Large intestine (tissue), 3 donors: ENCODE measurements around the gene MB21D2. TPM values are rescaled to one million over a fixed set of nuclear protein-coding genes. Genes with fewer than 3 reads are reported as not detected.
A peak's percentile ranks its signal among the peaks of the same experiment; 100 is the strongest.

Source experiments
- DNase-seq, 2 donors: peaks; one replicate each; pipeline versions ENCODE4 v3.0.0 to v3.0.0-alpha.2; 2013
- H3K27ac ChIP-seq: one replicate; pipeline ENCODE4 v1.5.1; 2013; ENCODE audit warnings: low read length
- H3K27me3 ChIP-seq: 2 replicates; pipeline ENCODE4 v1.6.1; 2013; ENCODE audit warnings: low read length; ENCODE audit not compliant: control insufficient read depth, insufficient read depth
- H3K36me3 ChIP-seq: 2 replicates; pipeline ENCODE4 v1.6.1; 2013; ENCODE audit warnings: low read length; ENCODE audit not compliant: control insufficient read depth, insufficient read depth
- H3K4me1 ChIP-seq: one replicate; pipeline ENCODE4 v1.6.1; 2013; ENCODE audit warnings: low read length; ENCODE audit not compliant: control insufficient read depth, insufficient read depth
- H3K4me3 ChIP-seq: one replicate; pipeline ENCODE4 v1.5.1; 2013; ENCODE audit warnings: low read length
- H3K9me3 ChIP-seq: one replicate; pipeline ENCODE4 v1.6.1; 2013; ENCODE audit warnings: mild to moderate bottlenecking, low read depth, low read length, moderate library complexity; ENCODE audit not compliant: control insufficient read depth
- WGBS: methylation state at CpG from one replicate; pipeline ENCODE4 v1.1.5; 2013; ENCODE audit warnings: low lambda C conversion rate; ENCODE audit not compliant: insufficient coverage; 5-methylcytosine and 5-hydroxymethylcytosine counted together
- polyA plus RNA-seq: library from polyadenylated mRNA; unstranded; fragments of 120-200 nt; gene quantifications from one replicate; pipeline ENCODE4 v1.2.1, GENCODE V29; 2013

Gene MB21D2
- polyA plus RNA-seq, 1 donor, result 18.3 TPM

GRCh38 chr3:192827863-192828594, 89.6 kb downstream of the MB21D2 start:
- no peak overlapping the region for H3K27ac ChIP-seq
- H3K4me1 ChIP-seq, result no peaks in the 10 kb centered on the region
- DNase-seq, result no peak
- no peaks in the 10 kb centered on the region for H3K36me3 ChIP-seq
- WGBS, result no CpG with 5 or more reads among the region's 7 CpGs
- no peaks in the 10 kb centered on the region for H3K27me3 ChIP-seq
- no peak overlapping the region for H3K4me3 ChIP-seq
- no peaks in the 10 kb centered on the region for H3K9me3 ChIP-seq

- H3K27ac ChIP-seq, result no peak overlapping the region
These were observed 90.4 kb downstream of the MB21D2 start for GRCh38 chr3:192827208-192827607.

DNA sequence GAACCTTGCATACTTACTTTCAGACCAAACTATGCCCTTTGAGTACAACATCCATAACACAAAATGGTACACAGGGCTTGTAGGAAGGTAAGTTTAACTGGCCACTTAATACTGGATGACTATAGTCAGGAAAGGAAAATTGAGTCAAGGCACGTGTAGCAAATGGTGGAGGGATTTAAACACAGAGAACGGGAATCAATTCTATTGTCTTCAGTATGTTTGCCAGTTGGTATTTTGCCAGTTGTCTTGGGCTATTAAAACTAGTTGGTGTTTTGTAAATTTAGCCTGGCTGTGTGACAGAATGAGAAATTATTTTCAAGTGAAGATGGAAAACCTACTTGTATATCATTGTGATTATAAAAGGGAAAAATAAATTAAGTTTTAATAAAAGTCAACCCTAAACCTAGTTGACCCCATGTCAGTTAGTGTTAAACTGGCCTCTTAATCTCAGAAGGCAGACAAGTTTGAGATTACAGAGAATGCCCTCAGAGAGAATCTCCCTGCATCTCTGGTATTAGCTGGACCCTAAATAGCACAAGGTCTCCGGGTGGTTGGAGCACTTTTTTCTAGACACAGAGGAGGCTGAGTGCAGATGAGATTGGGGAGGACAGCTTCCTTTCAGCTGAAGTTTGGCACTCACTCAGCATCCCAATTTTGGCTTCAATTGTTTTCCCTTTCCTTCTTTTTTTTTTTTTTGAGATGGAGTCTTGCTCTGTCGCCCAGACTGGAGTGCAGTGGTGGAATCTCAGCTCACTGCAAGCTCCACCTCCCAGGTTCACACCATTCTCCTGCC, 91.2 kb downstream of the MB21D2 start:
- H3K36me3 ChIP-seq, result no peaks in the 10 kb centered on the region
- H3K27ac ChIP-seq, result no peak overlapping the region
- no peak for DNase-seq
- no peaks in the 10 kb centered on the region for H3K9me3 ChIP-seq
- H3K27me3 ChIP-seq, result no peaks in the 10 kb centered on the region
- H3K4me3 ChIP-seq, result no peak overlapping the region
- H3K4me1 ChIP-seq, result peaks cover 4% of the 10 kb centered on the region
- WGBS, result no CpG with 5 or more reads among the region's 4 CpGs

More at GRCh38 chr3:192827208-192827607, 90.4 kb downstream of the MB21D2 start:
- H3K4me1 ChIP-seq, result no peaks in the 10 kb centered on the region
- no peaks in the 10 kb centered on the region for H3K27me3 ChIP-seq
- no peak for DNase-seq
- H3K9me3 ChIP-seq, result no peaks in the 10 kb centered on the region
- no CpG with 5 or more reads among the region's 4 CpGs for WGBS
- no peak overlapping the region for H3K4me3 ChIP-seq
- no peaks in the 10 kb centered on the region for H3K36me3 ChIP-seq

DNA sequence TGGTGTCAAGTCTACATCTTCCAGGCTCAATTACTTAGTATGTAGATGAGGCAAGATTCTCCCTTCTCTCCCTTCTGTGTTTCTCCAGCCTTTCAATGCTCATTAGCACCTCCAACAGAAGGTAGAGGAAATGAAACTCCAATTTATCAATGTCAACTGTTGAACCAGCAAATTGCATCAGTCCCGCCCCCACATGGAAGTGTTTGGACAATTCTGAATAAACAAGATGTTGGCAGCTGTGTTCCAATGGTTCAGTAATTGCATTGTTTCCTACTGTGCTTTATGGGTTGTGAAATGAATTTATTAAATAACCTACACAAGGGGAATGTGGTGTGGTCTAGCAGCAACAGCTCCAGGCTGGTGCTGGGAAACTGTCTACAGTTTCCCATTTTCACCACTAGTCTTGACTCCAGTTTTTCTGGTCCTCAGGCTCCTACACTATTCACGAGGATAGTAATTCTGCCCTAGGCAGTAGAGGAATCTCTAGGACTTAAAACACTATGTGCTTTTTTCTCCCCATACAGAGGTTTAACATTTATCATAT, 91.9 kb downstream of the MB21D2 start:
- Histone ChIP-seq H3K36me3 (no peaks in the 10 kb centered on the region), H3K27ac (no peak overlapping the region), H3K9me3 (no peaks in the 10 kb centered on the region), H3K4me1 (peaks cover 9% of the 10 kb centered on the region), H3K4me3 (no peak overlapping the region), H3K27me3 (no peaks in the 10 kb centered on the region)
- no CpG with 5 or more reads among the region's 2 CpGs for WGBS
- no peak for DNase-seq

DNA sequence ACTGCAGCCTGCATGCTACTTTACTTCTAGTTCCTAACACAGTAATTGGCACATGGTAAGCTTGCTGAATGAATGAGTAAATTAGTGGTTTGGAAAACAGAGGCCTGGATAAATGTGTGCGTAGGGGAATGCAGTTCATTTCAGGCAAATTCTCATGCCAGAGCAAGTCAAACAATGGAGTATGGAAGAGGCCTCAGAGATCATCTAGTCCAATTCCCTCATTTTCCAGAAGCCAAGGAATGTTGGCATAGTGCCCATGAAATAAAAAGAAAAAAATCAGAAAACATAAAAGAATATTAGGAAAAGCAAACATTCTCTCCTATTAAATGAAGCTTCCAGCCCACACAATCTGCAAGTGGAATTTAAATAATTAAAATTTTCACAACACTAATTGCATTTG, 92.4 kb downstream of the MB21D2 start:
- H3K27ac ChIP-seq, result no peak overlapping the region
- H3K36me3 ChIP-seq, result no peaks in the 10 kb centered on the region
- no CpG with 5 or more reads among the region's 1 CpG for WGBS
- H3K27me3 ChIP-seq, result no peaks in the 10 kb centered on the region
- DNase-seq, result no peak
- peaks cover 13% of the 10 kb centered on the region for H3K4me1 ChIP-seq
- no peaks in the 10 kb centered on the region for H3K9me3 ChIP-seq
- H3K4me3 ChIP-seq, result no peak overlapping the region

DNA sequence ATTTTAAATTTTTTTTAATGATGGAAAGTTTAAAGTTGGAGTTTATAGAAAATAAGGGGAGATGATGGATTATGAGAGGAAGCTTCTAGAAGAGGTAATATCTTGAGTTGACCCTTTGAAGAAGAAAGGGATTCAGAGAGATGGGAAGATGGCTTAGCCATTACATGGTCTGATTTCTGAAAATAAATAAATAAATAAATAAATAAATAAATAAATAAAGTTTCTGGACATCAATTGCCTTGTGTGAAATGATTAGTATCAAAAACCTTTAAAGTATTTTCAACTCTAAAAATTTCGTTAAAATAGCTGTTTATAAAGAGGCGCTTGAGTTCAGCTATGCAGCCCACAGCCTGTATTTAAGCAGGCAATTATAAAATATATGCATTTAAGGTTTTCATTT, 93.3 kb downstream of the MB21D2 start:
- WGBS, result 100% methylated on average over 2 of the region's 2 CpGs
- no peaks in the 10 kb centered on the region for H3K27me3 ChIP-seq

GRCh38 chr3:192821161-192821560, 96.5 kb downstream of the MB21D2 start:
- DNase-seq, result peak in 1 of 2 donors; percentile 29
- WGBS, result no CpG with 5 or more reads among the region's 2 CpGs
- H3K4me1 ChIP-seq, result peaks cover 44% of the 10 kb centered on the region
- H3K36me3 ChIP-seq, result no peaks in the 10 kb centered on the region
- H3K4me3 ChIP-seq, result no peak overlapping the region
- no peaks in the 10 kb centered on the region for H3K27me3 ChIP-seq
- H3K27ac ChIP-seq, result peak overlapping the region; percentile 87
- H3K9me3 ChIP-seq, result no peaks in the 10 kb centered on the region

More for the DNA sequence above, 93.3 kb downstream of the MB21D2 start:
- H3K4me3 ChIP-seq, result no peak overlapping the region
- no peak overlapping the region for H3K27ac ChIP-seq
- H3K4me1 ChIP-seq, result peaks cover 20% of the 10 kb centered on the region
- DNase-seq, result no peak
- H3K36me3 ChIP-seq, result no peaks in the 10 kb centered on the region
- H3K9me3 ChIP-seq, result no peaks in the 10 kb centered on the region

DNA sequence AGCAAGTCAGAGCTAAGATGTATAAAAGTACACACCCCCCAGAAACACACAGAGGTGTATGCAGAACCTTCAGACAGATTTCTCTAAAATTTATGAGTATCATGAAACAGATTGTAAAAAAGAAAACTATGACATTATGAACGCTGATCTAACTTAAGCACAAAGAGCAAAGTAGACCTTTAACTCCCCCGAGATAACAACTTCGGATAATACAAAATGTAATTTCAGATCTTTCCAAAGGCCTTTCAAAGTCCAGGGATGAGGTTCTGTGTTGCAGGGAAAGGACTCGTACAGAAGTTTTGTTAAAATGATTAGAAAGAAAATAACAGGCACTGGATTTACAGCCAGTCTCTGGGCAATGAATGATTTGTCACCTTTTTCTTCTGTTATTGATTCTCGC, 97.5 kb downstream of the MB21D2 start:
- Histone ChIP-seq H3K36me3 (no peaks in the 10 kb centered on the region), H3K4me3 (no peak overlapping the region), H3K27ac (peak overlapping the region; percentile 87), H3K4me1 (peaks cover 44% of the 10 kb centered on the region), H3K27me3 (no peaks in the 10 kb centered on the region), H3K9me3 (no peaks in the 10 kb centered on the region)
- peak; percentile 47 to 66 for DNase-seq
- WGBS, result 73% methylated on average over 2 of the region's 5 CpGs

GRCh38 chr3:192819001-192819569, 98.6 kb downstream of the MB21D2 start:
- peak overlapping the region; percentile 87 for H3K27ac ChIP-seq
- DNase-seq, result peak; percentile 71 to 84

GRCh38 chr3:192818126-192818525, 99.5 kb downstream of the MB21D2 start:
- H3K4me1 ChIP-seq, result peaks cover 44% of the 10 kb centered on the region
- no CpG with 5 or more reads among the region's 1 CpG for WGBS
- H3K36me3 ChIP-seq, result no peaks in the 10 kb centered on the region
- peak overlapping the region; percentile 87 for H3K27ac ChIP-seq
- H3K9me3 ChIP-seq, result no peaks in the 10 kb centered on the region
- no peak overlapping the region for H3K4me3 ChIP-seq
- no peaks in the 10 kb centered on the region for H3K27me3 ChIP-seq
- DNase-seq, result peak in 1 of 2 donors; percentile 24

More at GRCh38 chr3:192819001-192819569, 98.6 kb downstream of the MB21D2 start:
- H3K27me3 ChIP-seq, result no peaks in the 10 kb centered on the region
- H3K9me3 ChIP-seq, result no peaks in the 10 kb centered on the region
- WGBS, result 24% methylated on average over 3 of the region's 7 CpGs
- peaks cover 44% of the 10 kb centered on the region for H3K4me1 ChIP-seq
- H3K36me3 ChIP-seq, result no peaks in the 10 kb centered on the region
- H3K4me3 ChIP-seq, result no peak overlapping the region
